ENCODE data around the gene CEP41. TPM values are rescaled to one million over a fixed set of nuclear protein-coding genes. Genes with fewer than 3 reads are reported as not detected.

CEP41 gene
- polyA plus RNA-seq, 1 donor (not counting 4 experiments of a cell fraction or from before 2014, with no cell fraction given) = 13.4 TPM

- H3K9me3 ChIP-seq (ENCODE audit: control insufficient read depth, low read depth, low read length) = no peaks in the 10 kb centered on the region
- no peak overlapping the region for H3K9ac ChIP-seq (ENCODE audit: control insufficient read depth, extremely low read depth, insufficient read depth, low read length)
- TF ChIP-seq CTCF (optimal IDR thresholded peaks at IDR 0.05 in 1 of 3, IDR thresholded peaks at IDR 0.05 in 1 of 3, conservative IDR thresholded peaks at IDR 0.05 in 1 of 3; ENCODE audit: extremely low read depth in 1 of 3, insufficient read depth in 2 of 3, low read length in 3 of 3) (no peak), EZH2 (IDR thresholded peaks at IDR 0.05; ENCODE audit: low read length) (no peak)
- H3K4me3 ChIP-seq (ENCODE audit: control insufficient read depth in 2 of 3, extremely low read depth in 1 of 3, insufficient read depth in 2 of 3, low read depth in 1 of 3, low read length in 3 of 3) = no peak overlapping the region
- no peaks in the 10 kb centered on the region for H3K36me3 ChIP-seq (ENCODE audit: control insufficient read depth in 2 of 2, extremely low read depth in 1 of 2, insufficient read depth in 2 of 2, low read length in 2 of 2)
- peaks cover 17% of the 10 kb centered on the region for H3K4me1 ChIP-seq (ENCODE audit: control insufficient read depth, extremely low read depth, insufficient read depth, low read length)
- H3K4me2 ChIP-seq (ENCODE audit: control insufficient read depth, extremely low read depth, insufficient read depth, low read depth, low read length) = no peak overlapping the region
- H3K9me1 ChIP-seq (ENCODE audit: control insufficient read depth, extremely low read depth, insufficient read depth, low read length) = no peaks in the 10 kb centered on the region
- no peak for DNase-seq (ENCODE audit: low read depth, low spot score)
- H3K27ac ChIP-seq (ENCODE audit: control insufficient read depth, insufficient read depth, low read length) = no peak overlapping the region
- dilution Hi-C loops (cut with MboI; ENCODE audit: extremely low pct_ligation_motif_present, low sequenced_read_pairs) = no loop called here
- H4K20me1 ChIP-seq (ENCODE audit: control insufficient read depth, extremely low read depth, insufficient read depth, low read length) = no peaks in the 10 kb centered on the region
- H3K27me3 ChIP-seq (ENCODE audit: control insufficient read depth, extremely low read depth, insufficient read depth, low read length) = peaks cover 11% of the 10 kb centered on the region
- no peak for FAIRE-seq
- H2AFZ ChIP-seq (ENCODE audit: control insufficient read depth, low read length) = peak overlapping the region; percentile 42
- H3K79me2 ChIP-seq (ENCODE audit: control insufficient read depth, insufficient read depth, low read length) = no peaks in the 10 kb centered on the region
Observed at GRCh38 chr7:130481898-130482297, 41.1 kb upstream of the CEP41 start.

GRCh38 chr7:130479716-130480400 lies 39.0 kb upstream of the CEP41 start:
- dilution Hi-C loops (cut with MboI; ENCODE audit: extremely low pct_ligation_motif_present, low sequenced_read_pairs) = no loop called here
- Histone ChIP-seq H3K79me2 (ENCODE audit: control insufficient read depth, insufficient read depth, low read length) (no peaks in the 10 kb centered on the region), H3K36me3 (ENCODE audit: control insufficient read depth in 2 of 2, extremely low read depth in 1 of 2, insufficient read depth in 2 of 2, low read length in 2 of 2) (no peaks in the 10 kb centered on the region), H3K4me1 (ENCODE audit: control insufficient read depth, extremely low read depth, insufficient read depth, low read length) (peaks cover 4% of the 10 kb centered on the region), H3K9me1 (ENCODE audit: control insufficient read depth, extremely low read depth, insufficient read depth, low read length) (no peaks in the 10 kb centered on the region), H3K27ac (ENCODE audit: control insufficient read depth, insufficient read depth, low read length) (no peak overlapping the region), H3K27me3 (ENCODE audit: control insufficient read depth, extremely low read depth, insufficient read depth, low read length) (peaks cover 2% of the 10 kb centered on the region), H4K20me1 (ENCODE audit: control insufficient read depth, extremely low read depth, insufficient read depth, low read length) (no peaks in the 10 kb centered on the region), H2AFZ (ENCODE audit: control insufficient read depth, low read length) (no peak overlapping the region), H3K9me3 (ENCODE audit: control insufficient read depth, low read depth, low read length) (no peaks in the 10 kb centered on the region), H3K4me3 (ENCODE audit: control insufficient read depth in 2 of 3, extremely low read depth in 1 of 3, insufficient read depth in 2 of 3, low read depth in 1 of 3, low read length in 3 of 3) (no peak overlapping the region), H3K9ac (ENCODE audit: control insufficient read depth, extremely low read depth, insufficient read depth, low read length) (no peak overlapping the region), H3K4me2 (ENCODE audit: control insufficient read depth, extremely low read depth, insufficient read depth, low read depth, low read length) (no peak overlapping the region)
- TF ChIP-seq CTCF (optimal IDR thresholded peaks at IDR 0.05 in 1 of 3, IDR thresholded peaks at IDR 0.05 in 1 of 3, conservative IDR thresholded peaks at IDR 0.05 in 1 of 3; ENCODE audit: extremely low read depth in 1 of 3, insufficient read depth in 2 of 3, low read length in 3 of 3) = no peak
- TF ChIP-seq EZH2 (IDR thresholded peaks at IDR 0.05; ENCODE audit: low read length) = no peak
- FAIRE-seq (no peak), DNase-seq (ENCODE audit: low read depth, low spot score) (no peak)
